Bronchial epithelial cell (primary cell): ENCODE data around the gene DMPK. TPM values are rescaled to one million over a fixed set of nuclear protein-coding genes. Genes with fewer than 3 reads are reported as not detected.
A peak's percentile ranks its signal among the peaks of the same experiment; 100 is the strongest.

Experiments used
- DNase-seq: peaks from one replicate; pipeline ENCODE4 v3.0.0-alpha.2; 2010; ENCODE audit warnings: low read depth
- FAIRE-seq: peaks from 2 replicates; lab custom pipeline; 2011; peaks lifted over from hg19 to GRCh38; lab: Jason Lieb, UNC
- H3K27me3 ChIP-seq: 2 replicates; pipeline ENCODE4 v1.5.1; 2011; ENCODE audit warnings: low read length; ENCODE audit not compliant: control insufficient read depth, insufficient read depth
- H3K36me3 ChIP-seq: 2 replicates; pipeline ENCODE4 v1.5.1; 2011; ENCODE audit warnings: low read length; ENCODE audit not compliant: control insufficient read depth, insufficient read depth
- H3K4me3 ChIP-seq: 2 replicates; pipeline ENCODE4 v1.5.1; 2011; ENCODE audit warnings: mild to moderate bottlenecking, low read depth, low read length, control low read depth
- CTCF ChIP-seq: IDR thresholded peaks from 2 replicates; pipeline ENCODE4 v1.5.1; 2011; ENCODE audit warnings: mild to moderate bottlenecking, moderate library complexity, low read length, control low read depth, inconsistent platforms; ENCODE audit not compliant: insufficient read depth, severe bottlenecking
- total RNA-seq: library from RNA; depleted of rRNA; stranded (reverse); fragments of >200 nt; gene quantifications from 2 replicates; pipeline ENCODE4 v1.2.1, GENCODE V29; 2014

The DMPK gene
- total RNA-seq, 1 donor from 2014 or later = 4.7 TPM

DNA sequence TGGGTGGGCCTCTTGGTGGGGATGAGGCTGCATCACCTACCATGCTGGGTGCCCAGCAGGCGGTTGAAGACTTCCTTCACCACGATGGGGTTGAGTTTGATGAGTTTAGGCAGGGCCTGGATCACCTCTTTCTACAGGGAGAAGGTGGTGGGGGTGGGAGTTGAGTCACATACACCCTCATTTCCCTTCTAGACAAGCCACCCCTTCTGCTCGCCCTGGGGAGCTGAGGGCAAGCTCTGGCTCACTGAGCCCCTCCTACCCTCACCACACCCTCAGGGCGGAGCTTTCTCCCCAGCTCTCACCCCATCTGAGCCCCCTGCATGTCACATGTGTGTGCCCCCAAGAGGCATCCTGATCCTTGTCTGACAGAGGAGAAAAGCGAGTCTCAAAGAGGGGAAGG, 40.4 kb upstream of the DMPK start:
- DNase-seq (peak; percentile 14), FAIRE-seq (no peak)
- TF ChIP-seq CTCF = no peak
- Histone ChIP-seq H3K4me3 (no peak overlapping the region), H3K27me3 (no peaks in the 10 kb centered on the region), H3K36me3 (peaks cover 39% of the 10 kb centered on the region)

DNA sequence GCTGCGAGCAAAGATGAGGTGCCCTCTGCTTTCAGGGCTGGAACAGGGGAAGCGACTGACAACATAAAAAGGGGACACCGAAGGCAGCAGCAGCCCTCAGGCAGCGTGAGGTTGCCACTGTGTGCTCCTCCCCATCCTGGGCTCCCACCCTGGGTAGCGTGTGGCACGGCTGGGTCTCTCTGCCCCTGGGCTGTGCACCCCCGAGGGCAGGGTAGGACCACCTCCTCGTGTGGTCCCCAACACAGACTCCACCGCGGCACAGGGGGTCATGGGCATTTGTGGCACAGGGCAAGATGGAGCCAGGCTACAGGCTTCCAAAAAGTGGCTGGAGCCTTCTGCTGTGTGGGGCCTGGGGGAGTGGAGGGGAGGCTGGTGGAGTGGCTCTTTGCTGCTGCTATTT, 39.3 kb upstream of the DMPK start:
- TF ChIP-seq CTCF = no peak
- FAIRE-seq (no peak), DNase-seq (no peak)
- Histone ChIP-seq H3K4me3 (no peak overlapping the region), H3K27me3 (no peaks in the 10 kb centered on the region), H3K36me3 (peaks cover 30% of the 10 kb centered on the region)

GRCh38 chr19:45821103-45821521, 38.8 kb upstream of the DMPK start:
- Histone ChIP-seq H3K4me3 (no peak overlapping the region), H3K36me3 (peaks cover 27% of the 10 kb centered on the region), H3K27me3 (no peaks in the 10 kb centered on the region)
- DNase-seq = no peak
- no peak for TF ChIP-seq CTCF
- FAIRE-seq = peak; percentile 89

- no peak for TF ChIP-seq CTCF
- DNase-seq (peak; percentile 57), FAIRE-seq (no peak)
- no peaks in the 10 kb centered on the region for H3K27me3 ChIP-seq
- H3K4me3 ChIP-seq = no peak overlapping the region
- H3K36me3 ChIP-seq = peaks cover 23% of the 10 kb centered on the region
These were observed 38.3 kb upstream of the DMPK start for GRCh38 chr19:45820413-45821102.

GRCh38 chr19:45819769-45820168, 37.5 kb upstream of the DMPK start:
- Histone ChIP-seq H3K27me3 (no peaks in the 10 kb centered on the region), H3K36me3 (peaks cover 18% of the 10 kb centered on the region), H3K4me3 (no peak overlapping the region)
- FAIRE-seq (no peak), DNase-seq (no peak)
- TF ChIP-seq CTCF = no peak
